Measurements from ENCODE around the gene SLC35F1.

- no peak for TF ChIP-seq ZNF274 (IDR thresholded peaks at IDR 0.05; ENCODE audit: low read depth, low read length)
- no peak for TF ChIP-seq YY1 (IDR thresholded peaks at IDR 0.05; ENCODE audit: insufficient read depth, insufficient read length)
These were observed 267.0 kb downstream of the SLC35F1 start for GRCh38 chr6:118174071-118174470.
